Putamen (tissue), 1 donor: ENCODE results near the gene LRRC39.
"Not testable (repeated sequence)": the region's sequence is repeated elsewhere in the genome, so short reads cannot be mapped to it uniquely, and the experiment has no call there.

Experiments used
- DNase-seq: peaks from one replicate; pipeline ENCODE4 v3.0.0-alpha.2; 2016; ENCODE audit warnings: low spot score

Gene LRRC39

DNA sequence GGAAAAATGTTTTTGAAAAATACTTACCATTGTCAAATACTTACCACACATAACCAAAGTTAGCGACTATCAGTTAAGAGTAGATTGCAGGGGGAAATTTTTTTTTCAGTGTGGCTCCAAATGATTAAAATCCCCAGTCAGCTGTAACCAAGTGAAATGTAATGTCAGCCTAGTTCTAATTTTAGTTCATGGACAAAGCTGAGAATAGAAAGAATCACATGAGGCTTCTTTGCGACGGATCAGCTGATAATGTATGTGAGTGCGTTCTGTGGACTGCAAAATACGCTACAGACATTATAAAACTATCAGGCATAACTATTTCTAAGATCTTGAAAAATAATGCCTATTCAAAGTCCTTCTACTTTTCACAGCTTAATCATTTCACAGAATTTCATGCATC, at the start of gene LRRC39:
LRRC39 (minus strand) TSS at position 166 of the 400 bp plus-strand sequence. CDS start 9,740 bp downstream, outside the sequence.
- DNase-seq: peak; percentile 12

DNA sequence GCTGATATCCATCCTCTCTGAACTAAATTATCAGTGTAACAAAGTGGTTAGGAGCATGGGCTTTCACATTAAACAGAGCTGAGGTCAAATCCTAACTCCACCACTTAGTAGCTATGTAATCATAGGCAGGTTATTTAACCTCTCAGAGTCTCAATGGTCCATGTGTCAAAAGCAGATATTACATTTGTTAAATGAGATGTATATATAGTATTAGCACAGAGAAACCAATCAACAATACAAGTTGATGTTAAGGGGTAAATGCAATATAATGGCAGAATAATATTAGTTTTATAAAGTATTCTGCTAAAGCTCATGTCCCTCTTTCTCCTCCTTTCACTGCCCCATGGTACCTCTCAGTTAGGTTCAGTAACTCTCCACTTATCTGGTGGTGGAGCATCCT, 44.4 kb upstream of the LRRC39 start:
- no peak for DNase-seq

DNA sequence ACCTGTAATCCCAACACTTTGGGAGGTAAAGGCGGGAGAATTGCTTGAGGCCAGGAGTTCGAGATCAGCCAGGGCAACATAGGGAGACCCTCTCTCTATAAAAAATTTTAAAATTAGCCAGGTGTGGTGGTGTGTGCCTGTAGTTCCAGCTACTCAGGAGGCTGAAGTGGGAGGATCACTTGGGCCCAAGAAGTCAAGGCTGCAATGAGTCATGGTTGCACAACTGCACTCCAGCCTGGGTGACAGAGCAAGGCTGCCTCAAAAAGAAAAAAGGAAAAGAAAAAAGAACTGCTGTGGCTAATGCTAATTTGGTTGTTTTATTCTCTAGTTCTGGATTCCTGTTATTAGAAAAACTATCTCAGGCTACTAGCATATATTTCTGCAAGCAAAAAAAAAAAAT, 41.8 kb upstream of the LRRC39 start:
- no peak for DNase-seq

DNA sequence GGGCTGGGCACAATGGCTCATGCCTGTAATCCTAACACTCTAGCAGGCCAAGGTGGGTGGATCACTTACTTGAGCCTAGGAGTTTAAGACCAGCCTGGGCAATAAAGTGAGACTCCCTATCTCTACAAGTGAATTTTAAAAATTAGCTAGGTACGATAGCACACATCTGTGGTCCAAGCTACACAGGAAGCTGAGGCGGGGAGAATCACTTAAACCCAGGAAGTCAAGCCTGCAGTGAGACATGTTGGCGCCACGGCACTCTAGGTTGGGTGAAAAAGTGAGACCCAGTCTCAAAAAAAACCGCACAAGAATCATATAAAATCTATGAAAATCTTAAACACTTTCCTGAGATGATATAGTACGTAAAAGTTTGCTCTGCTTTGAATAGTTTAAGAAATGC, 41.4 kb upstream of the LRRC39 start:
- no peak for DNase-seq

DNA sequence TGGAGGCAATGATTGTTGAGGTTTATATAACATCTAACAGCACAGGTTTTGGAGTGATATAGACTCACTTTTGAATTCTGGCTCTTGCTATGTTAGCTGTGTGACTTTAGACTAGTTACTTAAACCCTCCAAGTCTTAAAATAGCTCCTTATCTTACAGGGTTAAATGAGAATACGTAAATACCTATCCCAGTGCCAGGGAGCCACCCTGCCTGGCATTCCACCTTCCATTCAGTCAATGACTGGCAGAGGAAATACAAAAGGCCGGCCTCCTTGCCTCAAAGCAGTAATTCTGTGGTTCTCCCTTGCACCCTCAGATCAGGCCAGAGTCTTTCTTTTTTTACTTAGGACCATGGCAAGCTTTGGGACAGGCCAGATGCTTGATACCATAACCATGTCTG, 39.8 kb upstream of the LRRC39 start:
- DNase-seq: no peak

DNA sequence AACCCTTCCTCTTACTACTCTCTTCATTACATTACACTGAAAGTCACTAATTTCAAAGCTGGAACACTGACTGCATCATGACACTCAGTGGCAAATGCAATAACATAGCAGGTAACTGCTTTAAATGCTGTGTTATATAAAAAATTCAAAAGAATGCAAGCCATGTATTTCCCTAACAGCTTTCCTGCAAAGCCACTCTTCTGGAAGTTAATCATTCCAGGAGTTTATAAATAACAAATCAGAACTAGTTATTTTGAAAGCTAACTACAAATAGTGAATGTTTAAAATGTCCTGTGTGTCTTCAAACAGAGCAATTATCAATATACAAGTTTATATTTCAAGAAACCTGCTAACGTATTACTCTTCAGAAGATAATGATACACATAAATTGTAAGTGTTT, 37.0 kb upstream of the LRRC39 start:
- DNase-seq: no peak

DNA sequence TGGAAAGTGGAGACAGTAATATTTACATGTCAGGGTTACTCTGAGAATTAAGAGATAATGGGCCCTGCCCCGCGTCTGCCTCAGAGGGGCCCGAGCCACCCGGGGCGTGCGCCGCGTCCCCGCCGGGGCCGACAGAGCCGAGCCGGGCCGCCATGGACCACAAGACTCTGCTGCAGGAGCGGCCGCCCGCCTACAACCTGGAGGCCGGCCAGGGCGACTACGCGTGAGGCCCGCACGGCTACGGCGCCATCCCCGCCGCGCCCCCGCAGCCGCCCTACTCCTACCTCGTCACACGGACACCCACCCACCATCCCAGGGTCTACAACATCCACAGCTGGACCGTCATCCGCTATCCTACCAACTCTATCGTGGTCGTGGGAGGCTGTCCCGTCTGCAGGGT, 35.1 kb upstream of the LRRC39 start:
- no peak for DNase-seq

DNA sequence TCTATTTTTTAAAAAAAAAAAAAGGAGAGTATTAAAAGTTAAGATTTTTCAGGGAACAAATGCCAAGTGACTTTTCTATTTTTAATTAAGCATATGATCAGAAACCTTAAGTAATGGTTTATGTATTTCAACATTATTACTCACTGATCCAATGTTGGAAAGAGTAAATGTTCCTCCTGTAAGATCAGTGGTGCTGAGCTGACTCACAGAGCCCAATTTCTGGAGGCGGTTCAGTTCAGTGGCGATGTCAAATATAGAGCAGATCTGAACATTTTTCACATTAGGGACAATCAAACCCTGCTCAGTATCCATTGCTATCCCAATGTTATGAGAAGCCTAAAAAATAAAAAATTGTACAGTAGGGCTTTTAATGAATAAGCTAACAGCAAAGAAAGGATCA, 28.2 kb upstream of the LRRC39 start:
- DNase-seq: no peak

DNA sequence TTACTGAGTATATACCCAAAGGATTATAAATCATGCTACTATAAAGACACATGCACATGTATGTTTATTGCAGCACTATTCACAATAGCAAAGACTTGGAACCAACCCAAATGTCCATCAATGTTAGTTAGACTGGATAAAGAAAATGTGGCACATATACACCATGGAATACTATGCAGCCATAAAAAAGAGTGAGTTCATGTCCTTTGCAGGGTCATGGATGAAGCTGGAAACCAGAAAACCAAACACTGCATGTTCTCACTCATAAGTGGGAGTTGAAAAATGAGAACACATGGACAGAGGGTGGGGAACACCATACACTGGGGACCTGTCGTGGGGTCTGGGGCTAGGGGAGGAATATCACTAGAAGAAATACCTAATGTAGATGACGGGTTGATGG, 27.5 kb upstream of the LRRC39 start:
- DNase-seq: not testable (repeated sequence)

DNA sequence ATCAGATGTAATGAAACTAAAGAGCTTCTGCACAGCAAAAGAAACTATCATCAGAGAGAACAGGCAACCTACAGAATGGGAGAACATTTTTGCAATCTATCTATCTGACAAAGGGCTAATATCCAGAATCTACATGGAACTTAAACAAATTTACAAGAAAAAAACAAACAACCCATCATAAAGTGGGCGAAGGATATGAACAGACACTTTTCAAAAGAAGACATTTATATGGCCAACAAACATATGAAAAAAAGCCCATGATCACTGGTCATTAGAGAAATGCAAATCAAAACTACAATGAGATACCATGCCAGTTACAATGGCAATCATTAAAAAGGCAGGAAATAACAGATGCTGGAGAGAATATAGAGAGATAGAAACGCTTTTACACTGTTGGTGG, 27.0 kb upstream of the LRRC39 start:
- not testable (repeated sequence) for DNase-seq

DNA sequence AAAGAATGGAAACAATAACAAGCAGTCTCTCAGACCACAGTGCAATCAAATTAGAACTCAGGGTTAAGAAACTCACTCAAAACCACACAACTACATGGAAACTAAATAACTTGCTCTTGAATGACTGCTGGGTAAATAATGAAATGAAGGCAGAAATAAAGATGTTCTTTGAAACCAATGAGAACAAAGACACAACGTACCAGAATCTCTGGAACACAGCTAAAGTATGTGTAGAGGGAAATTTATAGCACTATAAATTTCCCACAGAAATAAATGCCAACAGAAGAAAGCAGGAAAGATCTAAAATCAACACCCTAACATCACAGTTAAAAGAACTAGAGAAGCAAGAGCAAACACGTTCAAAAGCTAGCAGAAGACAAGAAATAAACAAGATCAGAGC, 24.6 kb upstream of the LRRC39 start:
- not testable (repeated sequence) for DNase-seq

DNA sequence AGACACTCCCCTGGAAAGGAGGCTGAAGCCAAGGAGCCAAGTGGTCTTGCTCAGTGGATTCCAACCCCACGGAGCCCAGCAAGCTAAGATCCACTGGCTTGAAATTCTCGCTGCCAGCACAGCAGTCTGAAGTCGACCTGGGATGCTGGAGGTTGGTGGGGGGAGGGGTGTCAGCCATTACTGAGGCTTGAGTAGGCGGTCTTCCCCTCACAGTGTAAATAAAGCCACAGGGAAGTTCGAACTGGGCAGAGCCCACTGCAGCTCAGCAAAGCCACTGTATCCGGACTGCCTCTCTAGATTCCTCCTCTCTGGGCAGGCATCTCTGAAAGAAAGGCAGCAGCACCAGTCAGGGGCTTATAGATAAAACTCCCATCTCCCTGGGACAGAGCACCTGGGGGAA, 22.0 kb upstream of the LRRC39 start:
- DNase-seq: not testable (repeated sequence)

DNA sequence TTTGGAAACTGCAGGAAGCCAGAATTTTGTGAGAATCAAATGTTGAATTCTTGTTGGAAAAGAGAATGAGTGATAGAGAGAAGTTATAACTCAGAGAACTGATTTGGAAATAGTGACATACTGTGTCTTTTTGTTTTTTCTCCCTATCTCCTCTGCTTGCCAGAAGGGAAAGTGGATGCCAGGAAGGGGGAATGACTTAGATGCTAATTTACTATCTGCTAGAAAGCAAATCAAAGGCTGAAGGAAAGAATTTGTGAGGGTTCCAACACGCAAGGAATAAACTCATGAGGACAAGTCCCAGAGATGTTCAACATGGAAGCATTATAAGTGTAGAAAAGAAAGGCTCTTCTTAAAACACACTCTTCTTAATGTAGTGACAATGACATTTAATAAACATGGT, 20.5 kb upstream of the LRRC39 start:
- no peak for DNase-seq

DNA sequence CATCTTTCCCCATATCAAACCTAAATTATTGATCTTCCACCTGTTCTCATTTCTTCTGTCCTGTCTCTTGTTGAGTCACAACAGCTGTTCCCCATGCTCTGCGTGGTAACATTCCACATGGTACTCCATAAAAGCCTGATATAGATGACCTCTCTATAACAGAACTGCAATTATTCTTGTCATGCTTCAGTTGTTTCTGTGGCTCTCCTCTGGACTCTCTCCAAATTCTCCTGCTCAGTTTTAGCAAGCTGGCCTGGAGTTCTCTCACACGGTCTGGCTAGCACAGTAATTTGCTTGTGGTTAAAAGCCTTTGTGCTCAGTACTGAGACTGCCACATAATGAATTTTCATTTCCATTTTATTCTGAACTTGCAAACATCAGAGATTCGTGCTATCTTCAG, 10.6 kb upstream of the LRRC39 start:
- DNase-seq: peak; percentile 75

DNA sequence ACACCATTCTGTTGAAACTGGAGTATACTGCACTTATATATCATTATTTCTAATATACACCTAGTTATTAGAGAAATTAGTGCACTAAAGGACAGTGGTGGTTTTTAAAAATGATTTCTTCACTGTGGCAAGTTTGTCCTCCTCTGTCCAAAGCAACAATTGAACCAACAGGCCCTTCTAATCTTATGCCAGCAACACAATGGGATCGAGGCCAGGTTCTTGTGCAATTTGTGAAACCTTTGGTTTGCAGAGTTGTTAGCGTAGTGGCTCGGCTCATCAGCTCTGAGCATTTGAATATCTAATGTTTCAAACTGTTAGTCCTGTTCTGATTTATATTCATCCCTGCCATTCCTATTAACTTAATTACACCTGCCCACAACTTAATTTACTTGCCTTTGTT, 9.9 kb upstream of the LRRC39 start:
- DNase-seq: peak; percentile 29

DNA sequence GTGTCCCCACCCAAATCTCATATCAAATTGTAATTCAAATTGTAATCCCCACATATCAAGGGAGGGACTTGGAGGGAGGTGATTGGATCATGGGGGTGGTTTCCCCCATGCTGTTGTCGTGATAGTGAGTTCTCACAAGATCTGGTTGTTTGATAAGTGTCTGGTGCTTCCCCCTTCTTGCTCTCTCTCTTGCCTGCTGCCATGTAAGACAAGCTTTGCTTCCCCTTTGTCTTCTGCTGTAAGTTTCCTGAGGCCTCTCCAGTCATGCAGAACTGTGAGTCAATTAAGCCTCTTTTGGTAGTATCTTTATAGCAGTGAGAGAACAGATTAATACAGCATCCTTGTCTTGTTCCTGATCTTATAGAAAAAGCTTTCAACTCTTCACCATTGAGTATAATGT, 6.5 kb upstream of the LRRC39 start:
- no peak for DNase-seq

DNA sequence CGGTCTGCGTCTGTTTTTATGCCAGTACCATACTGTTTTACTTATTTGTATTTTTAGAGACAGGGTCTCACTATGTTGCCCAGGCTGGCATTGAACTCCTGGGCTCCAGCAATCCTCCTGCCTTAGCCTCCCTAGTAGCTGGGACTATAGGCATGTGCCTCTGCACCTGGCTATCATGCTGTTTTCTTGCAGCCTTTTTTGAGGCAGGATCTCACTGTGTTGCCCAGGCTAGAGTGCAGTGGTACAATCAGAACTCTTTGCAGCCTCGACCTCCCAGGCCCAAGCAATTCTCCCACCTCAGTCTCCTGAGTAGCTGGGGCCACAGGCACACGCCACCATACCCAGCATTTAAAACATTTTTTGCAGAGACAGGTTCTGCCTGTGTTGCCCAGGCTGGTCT, 5.3 kb upstream of the LRRC39 start:
- DNase-seq: no peak

DNA sequence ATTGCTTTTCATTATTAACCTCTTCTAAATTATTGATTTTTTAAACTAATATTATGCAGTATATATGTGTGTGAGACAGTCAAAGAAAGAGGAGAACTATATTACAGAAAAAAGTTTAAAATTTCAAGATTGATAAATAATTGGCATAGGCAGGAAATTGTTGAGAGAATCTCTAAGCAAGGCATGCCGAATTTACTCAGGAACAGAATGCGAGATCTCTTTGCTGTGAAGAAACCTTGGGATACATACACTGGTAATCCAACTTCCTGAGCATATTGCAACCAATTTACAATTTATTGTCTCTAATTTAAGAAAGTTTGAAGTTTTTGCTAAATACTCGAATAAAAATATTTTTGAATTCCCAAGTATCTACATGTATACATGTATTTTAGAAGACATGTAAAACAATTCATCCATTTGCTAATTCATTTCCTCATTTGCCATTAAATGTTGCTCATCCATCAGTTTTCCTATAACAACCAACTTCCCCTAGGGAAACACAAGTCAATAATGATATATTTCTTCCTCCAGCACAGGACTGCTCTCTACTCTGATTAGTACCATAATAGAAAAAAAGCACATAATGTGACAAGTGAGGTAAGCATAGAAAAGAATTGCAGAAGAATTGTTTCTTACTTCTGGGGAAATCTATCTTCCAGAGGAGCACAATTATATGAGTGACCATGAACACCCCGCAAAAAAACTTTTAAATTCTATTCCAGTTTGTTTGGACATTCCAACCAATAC, 588 bp downstream of the LRRC39 start:
- no peak for DNase-seq

DNA sequence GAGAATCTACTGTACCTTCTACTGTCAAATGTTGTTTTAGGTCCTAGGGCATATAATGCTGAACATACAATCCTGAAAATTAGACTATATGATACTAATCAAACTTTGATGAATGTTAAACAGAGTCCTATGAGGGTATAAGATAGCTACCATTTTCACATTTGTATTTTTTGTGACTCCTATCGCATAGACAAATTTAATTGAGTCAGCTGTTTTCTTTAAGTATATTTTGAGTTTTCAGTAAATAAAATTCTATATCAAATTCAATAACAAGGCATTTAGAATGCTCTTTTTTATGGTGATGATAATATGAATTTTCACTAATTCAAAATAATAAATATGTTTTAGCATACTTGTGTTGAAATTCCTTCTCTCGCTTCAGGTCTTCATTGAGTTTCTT, 10.0 kb downstream of the LRRC39 start:
- DNase-seq: no peak

DNA sequence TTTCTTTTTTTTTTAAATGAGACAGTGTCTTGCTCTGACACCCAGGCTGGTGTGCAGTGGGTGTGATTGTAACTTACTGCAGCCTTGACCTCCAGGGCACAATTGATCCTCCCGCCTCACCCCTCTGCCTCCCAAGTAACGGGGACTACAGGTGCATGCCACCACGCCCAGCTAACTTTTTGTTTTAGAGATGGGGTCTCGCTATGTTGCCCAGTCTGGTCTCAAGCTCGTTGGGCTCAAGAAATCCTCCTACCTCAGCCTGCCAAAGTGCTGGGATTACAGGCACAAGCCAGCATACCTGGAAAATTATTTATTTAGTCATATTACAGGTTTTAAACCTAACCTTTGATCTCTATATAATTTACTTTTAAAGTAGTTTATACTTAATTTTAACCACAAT, 13.4 kb downstream of the LRRC39 start:
- DNase-seq: no peak

DNA sequence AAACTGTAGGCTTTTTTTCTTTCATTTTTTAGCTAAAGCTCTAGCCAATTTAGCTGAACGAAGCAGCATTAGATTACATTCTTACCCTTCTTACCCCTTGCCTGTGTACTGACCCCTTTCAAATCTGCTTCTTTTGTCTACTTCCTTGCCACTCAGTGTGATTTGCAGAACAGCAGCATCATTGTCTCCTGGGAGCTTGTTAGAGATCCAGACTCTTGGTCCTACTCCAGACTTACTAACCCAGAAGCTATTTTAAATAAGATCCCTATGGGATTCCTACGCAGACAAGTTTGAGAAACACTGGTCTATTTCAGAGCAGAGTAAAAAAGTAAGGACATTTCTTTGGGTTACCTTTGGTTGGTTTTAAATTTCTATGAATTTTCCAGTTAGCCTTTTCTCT, 13.8 kb downstream of the LRRC39 start:
- DNase-seq: peak; percentile 15

DNA sequence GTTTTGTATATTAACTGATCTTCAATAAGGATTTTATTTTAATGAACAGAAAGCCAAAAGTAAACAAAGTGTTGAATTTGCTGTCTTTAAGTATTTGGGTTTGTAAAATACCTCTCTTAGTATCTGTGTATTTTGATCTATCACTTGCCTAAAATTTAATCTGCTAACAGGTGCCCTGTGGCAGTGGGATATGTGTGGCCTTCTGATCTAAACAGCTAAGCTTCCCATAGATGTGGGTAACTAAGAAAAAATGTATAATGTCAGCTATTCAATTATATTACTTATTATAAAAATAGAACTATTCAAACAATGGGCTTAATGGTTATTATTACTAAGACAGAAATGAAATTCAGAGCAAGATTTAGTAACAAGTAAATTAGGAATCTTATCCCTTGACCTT, 15.2 kb downstream of the LRRC39 start:
- DNase-seq: no peak

DNA sequence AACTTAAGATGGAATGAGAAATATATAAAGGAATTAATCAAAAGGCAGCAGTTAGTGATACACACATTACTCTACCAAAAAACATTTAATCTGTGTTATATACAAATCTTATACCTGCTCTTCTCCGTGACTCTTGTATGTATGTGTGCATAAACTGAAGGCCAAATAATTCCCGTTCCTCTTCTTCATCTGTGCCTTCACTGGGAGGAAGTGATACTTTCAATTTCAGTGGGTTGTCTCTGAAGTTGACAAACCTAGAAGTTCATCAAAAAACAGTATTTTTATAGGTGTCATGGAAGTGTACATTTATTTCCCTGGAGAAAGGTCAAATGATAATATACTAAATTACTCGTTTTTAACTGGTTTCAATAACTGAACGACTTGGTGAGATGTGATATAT, 25.8 kb downstream of the LRRC39 start:
- DNase-seq: no peak

DNA sequence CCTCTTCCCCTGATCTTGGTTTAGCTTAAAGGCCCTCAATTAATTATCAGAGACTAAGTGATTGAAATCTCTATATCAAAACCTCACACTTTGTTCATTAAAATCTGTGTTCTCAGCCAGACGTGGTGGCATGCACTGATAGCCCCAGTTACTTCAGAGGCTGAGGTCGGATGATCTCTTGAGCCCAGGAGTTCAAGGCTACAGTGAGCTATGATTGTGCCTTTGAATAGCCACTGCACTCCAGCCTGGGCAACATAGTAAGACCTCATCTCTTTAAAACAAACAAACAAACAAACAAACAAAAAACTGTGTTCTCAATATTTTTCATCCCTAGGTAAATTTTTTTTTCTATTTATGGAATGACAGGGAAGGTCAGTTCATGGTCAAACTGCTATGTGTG, 26.4 kb downstream of the LRRC39 start:
- DNase-seq: no peak

DNA sequence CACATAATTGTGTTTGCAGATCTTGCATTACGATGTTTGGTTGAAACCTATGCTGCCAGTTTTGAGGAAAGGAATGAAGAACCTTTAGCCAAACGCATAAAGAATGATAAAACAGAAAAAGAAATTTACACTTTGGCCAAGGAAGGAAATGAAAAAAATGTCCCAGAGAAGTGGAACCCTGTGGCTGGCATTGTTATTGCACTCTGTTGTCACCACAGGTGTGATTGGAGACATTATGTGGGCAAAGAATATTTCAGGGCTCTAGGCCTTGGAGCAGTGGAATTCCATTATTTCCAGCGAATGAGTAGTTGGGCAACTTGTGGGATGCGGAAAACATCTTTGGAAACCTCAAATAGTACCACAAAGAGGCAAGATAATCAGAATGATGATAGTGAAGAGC, 30.2 kb downstream of the LRRC39 start:
- no peak for DNase-seq
